Choroid plexus epithelial cell (primary cell): ENCODE measurements around the gene CLBA1.
A peak's percentile ranks its signal among the peaks of the same experiment; 100 is the strongest.

Experiments
- DNase-seq: peaks from one replicate; pipeline ENCODE4 v3.0.0-alpha.2; 2010; ENCODE audit warnings: low read depth
- H3K4me3 ChIP-seq: 2 replicates; pipeline ENCODE4 v1.5.1; 2011; ENCODE audit warnings: low read depth, mild to moderate bottlenecking, control low read depth, low read length, moderate library complexity
- TF ChIP-seq, protein P1 (sequence below): conservative IDR thresholded peaks from 2 replicates; pipeline ENCODE4 v1.5.1; 2011; ENCODE audit warnings: low read depth, mild to moderate bottlenecking, control low read depth, inconsistent platforms, low read length, moderate library complexity

CLBA1 gene

DNA sequence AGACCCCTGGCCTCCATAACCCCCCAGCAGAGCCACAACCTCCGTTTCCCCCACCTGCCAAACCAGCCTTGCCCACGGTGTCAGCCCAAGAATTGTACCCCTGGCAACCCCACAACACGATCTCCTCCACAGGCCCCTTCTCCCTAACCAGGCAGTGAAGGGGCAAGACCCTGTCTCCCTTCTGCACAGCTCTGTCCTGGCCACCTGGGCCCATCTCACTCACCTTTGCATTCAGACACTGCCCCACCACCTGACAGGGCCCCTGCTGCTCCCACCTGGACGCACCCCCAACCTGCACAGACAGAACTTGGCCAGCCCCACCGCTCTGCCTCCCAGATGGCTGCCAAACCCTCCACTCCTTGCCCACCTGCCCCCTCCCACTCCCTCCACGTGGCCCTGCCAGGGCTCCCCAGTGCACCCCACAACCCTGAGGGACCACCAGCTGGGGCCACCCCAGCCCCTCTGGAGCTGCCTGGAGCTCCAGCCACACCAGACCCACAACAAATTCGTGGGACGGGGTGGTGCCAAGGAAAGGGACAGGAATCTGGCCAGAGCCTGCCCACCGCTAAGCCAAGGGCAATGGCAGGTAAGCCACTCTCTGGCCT, 19.2 kb upstream of the CLBA1 start:
- no peak for DNase-seq
- TF ChIP-seq, protein P1, sequence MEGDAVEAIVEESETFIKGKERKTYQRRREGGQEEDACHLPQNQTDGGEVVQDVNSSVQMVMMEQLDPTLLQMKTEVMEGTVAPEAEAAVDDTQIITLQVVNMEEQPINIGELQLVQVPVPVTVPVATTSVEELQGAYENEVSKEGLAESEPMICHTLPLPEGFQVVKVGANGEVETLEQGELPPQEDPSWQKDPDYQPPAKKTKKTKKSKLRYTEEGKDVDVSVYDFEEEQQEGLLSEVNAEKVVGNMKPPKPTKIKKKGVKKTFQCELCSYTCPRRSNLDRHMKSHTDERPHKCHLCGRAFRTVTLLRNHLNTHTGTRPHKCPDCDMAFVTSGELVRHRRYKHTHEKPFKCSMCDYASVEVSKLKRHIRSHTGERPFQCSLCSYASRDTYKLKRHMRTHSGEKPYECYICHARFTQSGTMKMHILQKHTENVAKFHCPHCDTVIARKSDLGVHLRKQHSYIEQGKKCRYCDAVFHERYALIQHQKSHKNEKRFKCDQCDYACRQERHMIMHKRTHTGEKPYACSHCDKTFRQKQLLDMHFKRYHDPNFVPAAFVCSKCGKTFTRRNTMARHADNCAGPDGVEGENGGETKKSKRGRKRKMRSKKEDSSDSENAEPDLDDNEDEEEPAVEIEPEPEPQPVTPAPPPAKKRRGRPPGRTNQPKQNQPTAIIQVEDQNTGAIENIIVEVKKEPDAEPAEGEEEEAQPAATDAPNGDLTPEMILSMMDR, result no peak
- no peak overlapping the region for H3K4me3 ChIP-seq

DNA sequence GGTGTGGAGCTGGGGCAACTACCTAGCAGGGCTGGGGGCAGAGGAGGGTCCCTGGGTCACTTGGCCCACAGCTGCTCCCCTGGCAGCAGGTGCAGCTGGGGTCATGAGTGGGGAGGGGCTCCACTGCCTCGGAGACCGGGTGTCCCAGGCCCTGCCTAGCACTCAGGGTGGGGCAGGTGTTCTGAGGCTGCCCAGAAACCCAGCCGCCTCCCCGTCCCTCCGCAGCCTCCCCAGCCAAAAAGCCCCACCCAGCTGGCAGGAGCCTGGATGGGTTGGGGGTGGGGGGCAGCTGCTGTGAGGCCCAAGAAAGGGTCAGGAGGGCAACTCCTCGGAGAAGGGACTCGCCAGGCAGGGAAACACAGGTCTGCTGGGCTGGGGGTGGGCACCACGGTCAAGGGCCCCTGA, 18.6 kb upstream of the CLBA1 start:
- TF ChIP-seq, protein P1, result no peak
- no peak overlapping the region for H3K4me3 ChIP-seq
- no peak for DNase-seq

DNA sequence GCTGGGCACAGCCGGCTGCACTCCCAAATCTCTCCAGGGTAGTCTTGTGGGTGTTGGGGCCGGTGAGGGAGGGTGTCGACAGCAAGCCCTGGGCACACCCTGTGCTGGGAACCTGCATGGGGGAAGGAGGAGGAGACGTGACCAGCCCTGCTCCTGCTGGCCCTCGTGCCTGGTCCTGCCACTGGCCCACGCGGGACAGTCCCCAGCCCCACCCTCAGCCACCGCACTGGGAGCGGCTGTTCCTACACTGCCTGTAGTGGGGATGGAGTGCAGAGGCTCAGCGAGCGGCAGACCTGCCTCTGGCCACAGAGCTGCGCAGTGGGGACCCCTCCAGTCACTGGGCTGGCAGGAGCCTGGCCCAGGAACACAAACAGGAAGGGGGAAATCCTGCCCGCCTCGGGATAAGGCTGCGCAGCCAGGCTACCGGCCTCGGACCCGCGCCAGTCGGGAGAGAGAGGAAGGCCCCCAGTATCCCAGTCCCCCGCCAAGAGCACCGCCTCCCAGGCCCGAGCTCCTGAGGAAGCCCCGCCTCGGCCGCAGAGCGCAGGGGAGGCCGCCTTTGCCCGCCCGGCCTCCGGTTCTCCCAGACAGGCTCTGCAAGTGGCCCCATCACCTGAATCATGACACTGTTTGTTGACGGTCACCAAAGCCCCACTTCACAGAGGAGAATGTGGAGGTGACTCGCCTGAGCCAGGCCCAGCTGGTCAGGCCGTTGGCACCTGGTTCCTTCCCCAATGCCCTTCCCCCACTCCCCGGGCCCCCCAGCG, 18.0 kb upstream of the CLBA1 start:
- DNase-seq, result peak; percentile 40
- H3K4me3 ChIP-seq, result peak overlapping the region; percentile 37
- TF ChIP-seq, protein P1, result no peak

DNA sequence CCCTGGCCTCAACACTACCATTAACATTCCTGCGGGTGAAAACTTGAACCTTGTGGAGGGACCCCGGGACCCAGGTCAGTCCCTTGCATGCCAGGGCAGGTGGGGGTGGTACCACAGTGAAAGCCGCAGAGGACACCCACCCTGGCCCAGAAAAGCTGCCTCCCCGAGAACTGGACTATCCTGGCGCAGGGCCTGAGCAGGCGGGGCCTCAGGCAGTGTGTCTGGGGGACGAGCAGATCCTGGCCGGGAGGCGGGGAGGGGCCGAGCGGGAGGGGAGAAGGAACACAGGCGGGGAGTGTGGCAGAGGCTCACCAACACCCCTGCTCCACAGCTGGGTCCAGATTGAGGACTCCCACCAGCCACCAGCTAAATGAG, 17.4 kb upstream of the CLBA1 start:
- peak overlapping the region; percentile 37 for H3K4me3 ChIP-seq
- TF ChIP-seq, protein P1, result no peak
- DNase-seq, result peak; percentile 76

DNA sequence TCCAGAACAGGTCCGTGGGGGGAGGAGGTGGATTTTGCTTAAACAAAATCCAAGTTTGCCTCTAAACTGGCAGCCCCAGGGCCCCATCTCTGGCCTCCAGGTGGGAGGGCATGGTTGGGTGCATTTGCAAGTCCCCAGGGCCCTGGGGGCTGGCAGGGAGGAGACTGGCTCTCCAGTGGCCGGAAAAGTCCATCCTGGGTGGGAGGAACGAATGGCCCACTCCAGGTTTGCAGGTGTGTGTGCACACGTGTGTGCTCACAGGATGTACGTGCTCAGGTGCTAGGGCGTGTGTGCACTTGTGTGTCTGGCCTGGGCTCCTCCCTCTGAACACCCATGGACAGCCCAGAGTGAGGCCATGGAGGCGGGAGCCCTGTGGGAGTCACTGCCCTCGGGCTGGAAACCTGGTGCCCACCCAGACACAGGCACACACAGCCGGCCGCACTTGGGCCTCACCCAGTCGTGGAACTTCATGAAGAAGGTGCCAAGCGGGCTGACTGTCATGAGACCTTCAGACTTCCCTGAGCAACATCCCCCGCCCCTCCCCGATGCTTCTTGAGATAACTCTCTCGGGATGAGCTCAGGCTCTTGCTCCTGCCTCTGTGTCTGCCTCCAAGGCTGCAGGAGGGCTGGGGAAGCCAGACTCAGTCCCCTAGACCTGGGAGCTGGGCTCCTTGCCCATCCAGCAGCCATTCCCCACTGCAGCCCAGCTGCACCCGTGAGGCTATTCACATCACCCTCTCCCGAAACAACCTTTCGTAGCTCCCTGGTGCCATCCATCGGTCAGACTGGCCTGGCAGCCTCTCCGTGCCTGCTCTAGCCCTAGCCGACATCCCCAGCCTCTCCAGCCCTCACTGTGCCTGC, 16.8 kb upstream of the CLBA1 start:
- TF ChIP-seq, protein P1, result no peak
- peak overlapping the region; percentile 17 for H3K4me3 ChIP-seq
- peak; percentile 37 for DNase-seq

DNA sequence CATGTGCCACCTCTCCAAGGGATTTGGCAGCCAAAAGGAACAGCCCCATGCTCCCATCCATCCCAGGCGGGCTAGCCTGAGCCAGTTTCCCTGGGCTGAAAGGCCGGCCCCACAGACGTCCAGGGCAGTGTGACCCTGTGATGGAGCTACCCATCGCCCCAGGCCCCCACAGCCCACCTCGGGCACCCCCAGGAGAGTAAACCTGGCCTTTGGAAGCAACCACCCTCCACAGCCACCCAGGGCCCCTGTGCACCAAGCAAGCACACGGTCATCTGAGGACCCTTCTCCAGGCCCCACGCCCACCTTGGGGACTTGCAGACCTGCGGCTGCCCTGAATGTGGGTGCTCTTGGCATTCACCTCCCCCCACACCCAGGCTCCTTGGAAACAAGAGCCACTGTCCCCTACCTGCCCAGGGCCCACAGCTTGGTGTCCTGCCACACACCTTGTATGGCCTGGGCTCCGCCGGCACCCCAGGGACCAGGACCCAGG, 15.8 kb upstream of the CLBA1 start:
- no peak overlapping the region for H3K4me3 ChIP-seq
- TF ChIP-seq, protein P1, result no peak
- DNase-seq, result no peak
